Brain microvascular endothelial cell (primary cell): ENCODE data around the gene SCOC.
A peak's percentile ranks its signal among the peaks of the same experiment; 100 is the strongest.

Experiments
- DNase-seq: peaks from one replicate; pipeline ENCODE4 v3.0.0-alpha.2; 2020
- H3K27ac ChIP-seq: fragments of 250-450 bp; sonication (Bioruptor Pico); 2 replicates; pipeline ENCODE4 v1.5.1; 2020; ENCODE audit warnings: mild to moderate bottlenecking, moderate library complexity
- H3K27me3 ChIP-seq: fragments of 250-450 bp; sonication (Bioruptor Pico); replicated peaks from 2 replicates; pipeline ENCODE4 v1.5.1; 2020; ENCODE audit warnings: mild to moderate bottlenecking
- H3K36me3 ChIP-seq: fragments of 250-450 bp; sonication (Bioruptor Pico); replicated peaks from 2 replicates; pipeline ENCODE4 v1.5.1; 2020; ENCODE audit warnings: mild to moderate bottlenecking
- H3K4me3 ChIP-seq: 2 replicates; pipeline ENCODE4 v1.5.1; 2011; ENCODE audit warnings: low read depth, mild to moderate bottlenecking, control low read depth, low read length, moderate library complexity
- CTCF ChIP-seq: IDR thresholded peaks from 2 replicates; pipeline ENCODE4 v1.5.1; 2011; ENCODE audit warnings: low read depth, mild to moderate bottlenecking, moderate library complexity, low read length, control low read depth, inconsistent platforms; ENCODE audit errors: missing control alignments
- in situ Hi-C: cut with HindIII; loops from 2 replicates; pipeline ENCODE4 v1.10.0; 2017; ENCODE audit warnings: low sequenced_read_pairs, low pct_ligation_motif_present

Gene SCOC

GRCh38 chr4:140373328-140374129, at the start of gene SCOC:
Gene SCOC (plus strand): TSS chr4:140373646. CDS start chr4:140379171, 5,525 bp downstream.
- in situ Hi-C loops, result no loop called here
- no peak for TF ChIP-seq CTCF
- peak; percentile 100 for DNase-seq

GRCh38 chr4:140326395-140326993, 47.0 kb upstream of the SCOC start:
- no peak overlapping the region for H3K27ac ChIP-seq
- no peaks in the 10 kb centered on the region for H3K36me3 ChIP-seq
- peak; percentile 87 for TF ChIP-seq CTCF
- H3K4me3 ChIP-seq, result no peak overlapping the region
- peak; percentile 61 for DNase-seq
- H3K27me3 ChIP-seq, result no peaks in the 10 kb centered on the region
- in situ Hi-C loops, result no loop called here

More at GRCh38 chr4:140373328-140374129, at the start of gene SCOC:
- H3K4me3 ChIP-seq, result peak within 1 kb of the TSS; percentile 78
- peak within 1 kb of the TSS; percentile 82 for H3K27ac ChIP-seq
- H3K27me3 ChIP-seq, result no peaks in the 10 kb centered on the region
- no peaks in the 10 kb centered on the region for H3K36me3 ChIP-seq

- no peaks in the 10 kb centered on the region for H3K36me3 ChIP-seq
- no peaks in the 10 kb centered on the region for H3K27me3 ChIP-seq
- TF ChIP-seq CTCF, result peak; percentile 43
- in situ Hi-C loops, result no loop called here
- H3K27ac ChIP-seq, result no peak overlapping the region
- H3K4me3 ChIP-seq, result no peak overlapping the region
- DNase-seq, result no peak
Observed at GRCh38 chr4:140330311-140330900, 43.0 kb upstream of the SCOC start.

GRCh38 chr4:140331245-140331644, 42.2 kb upstream of the SCOC start:
- DNase-seq, result no peak
- in situ Hi-C loops, result no loop called here
- Histone ChIP-seq H3K27me3 (no peaks in the 10 kb centered on the region), H3K27ac (no peak overlapping the region), H3K36me3 (no peaks in the 10 kb centered on the region), H3K4me3 (no peak overlapping the region)
- TF ChIP-seq CTCF, result no peak

- no peak for TF ChIP-seq CTCF
- no peak for DNase-seq
- Histone ChIP-seq H3K36me3 (no peaks in the 10 kb centered on the region), H3K27me3 (no peaks in the 10 kb centered on the region), H3K4me3 (no peak overlapping the region), H3K27ac (no peak overlapping the region)
- in situ Hi-C loops, result no loop called here
Observed at GRCh38 chr4:140331876-140332275, 41.6 kb upstream of the SCOC start.
